GM18870 (cell line): Measurements from ENCODE around the gene AAK1.

ENCODE experiments used
- ATAC-seq: cut with Tn5 transposase; IDR thresholded peaks from one replicate; pipeline ENCODE4 v1.9.1; 2021; ENCODE audit warnings: moderate library complexity; ENCODE audit not compliant: unreplicated experiment

AAK1 gene

DNA sequence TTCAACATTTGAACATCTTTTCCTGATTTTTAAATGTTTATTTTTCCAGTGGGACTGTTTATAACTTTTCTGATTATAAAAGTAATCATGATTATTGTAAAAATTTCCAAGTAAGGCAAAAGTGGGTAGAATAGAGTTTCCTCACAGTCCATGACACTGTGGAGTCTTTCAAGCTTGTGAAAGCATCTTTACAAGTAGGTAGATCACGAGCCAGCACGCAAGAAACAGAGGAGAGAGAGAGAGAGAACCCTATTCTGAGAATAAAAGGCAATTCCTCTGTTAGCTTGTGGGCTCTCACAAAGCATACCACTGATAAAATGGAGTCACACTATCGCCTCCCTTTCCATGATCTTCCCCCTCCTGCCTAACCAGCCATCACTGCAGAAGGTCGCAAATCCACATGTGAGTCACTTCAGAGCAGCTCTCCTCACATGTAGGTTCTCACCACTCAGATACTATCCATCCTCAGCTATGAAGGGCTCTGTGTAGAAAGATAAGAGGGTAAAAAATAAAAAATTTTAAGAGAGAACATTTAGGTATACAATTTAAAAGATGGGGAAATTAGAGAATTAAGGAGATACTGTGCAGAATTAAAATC, 40.3 kb downstream of the AAK1 start:
- ATAC-seq, result no peak

DNA sequence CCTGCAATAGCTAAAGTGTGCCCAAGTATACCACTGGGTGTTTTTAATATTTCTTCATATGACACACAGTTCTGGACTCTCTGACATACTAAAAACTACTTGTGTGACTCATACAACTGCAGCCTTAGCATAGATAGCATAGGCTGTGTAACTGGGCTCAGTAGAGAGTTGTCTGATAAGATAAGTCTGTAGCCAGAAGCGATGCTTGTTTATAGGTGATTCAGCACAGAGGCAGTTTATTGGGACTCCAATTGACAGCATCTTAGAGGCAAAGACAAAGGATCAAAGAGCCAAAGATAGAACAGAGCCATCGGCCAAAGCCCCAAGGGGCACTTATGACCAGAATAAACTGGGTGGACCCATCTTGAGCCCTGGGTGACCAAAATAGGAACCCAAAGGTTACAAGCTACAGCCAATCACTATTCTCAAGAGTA, 42.3 kb downstream of the AAK1 start:
- no peak for ATAC-seq

DNA sequence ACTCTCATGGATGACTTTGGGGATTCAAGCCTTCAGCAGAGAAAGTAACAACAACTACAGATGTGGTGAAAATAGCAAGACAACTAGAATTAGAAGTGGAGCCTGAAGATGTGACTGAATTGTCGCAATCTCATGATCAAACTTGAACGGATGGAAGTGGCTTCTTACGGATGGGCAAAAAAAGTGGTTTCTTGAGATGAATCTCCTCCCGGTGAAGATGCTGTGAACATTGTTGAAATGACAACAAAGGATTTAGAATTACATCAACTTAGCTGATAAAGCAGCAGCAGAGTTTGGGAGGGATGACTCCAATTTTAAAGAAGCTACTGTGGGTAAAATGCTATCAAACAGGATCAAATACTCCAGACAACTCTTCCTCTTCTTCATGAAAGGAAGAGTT, 43.1 kb downstream of the AAK1 start:
- ATAC-seq, result no peak

DNA sequence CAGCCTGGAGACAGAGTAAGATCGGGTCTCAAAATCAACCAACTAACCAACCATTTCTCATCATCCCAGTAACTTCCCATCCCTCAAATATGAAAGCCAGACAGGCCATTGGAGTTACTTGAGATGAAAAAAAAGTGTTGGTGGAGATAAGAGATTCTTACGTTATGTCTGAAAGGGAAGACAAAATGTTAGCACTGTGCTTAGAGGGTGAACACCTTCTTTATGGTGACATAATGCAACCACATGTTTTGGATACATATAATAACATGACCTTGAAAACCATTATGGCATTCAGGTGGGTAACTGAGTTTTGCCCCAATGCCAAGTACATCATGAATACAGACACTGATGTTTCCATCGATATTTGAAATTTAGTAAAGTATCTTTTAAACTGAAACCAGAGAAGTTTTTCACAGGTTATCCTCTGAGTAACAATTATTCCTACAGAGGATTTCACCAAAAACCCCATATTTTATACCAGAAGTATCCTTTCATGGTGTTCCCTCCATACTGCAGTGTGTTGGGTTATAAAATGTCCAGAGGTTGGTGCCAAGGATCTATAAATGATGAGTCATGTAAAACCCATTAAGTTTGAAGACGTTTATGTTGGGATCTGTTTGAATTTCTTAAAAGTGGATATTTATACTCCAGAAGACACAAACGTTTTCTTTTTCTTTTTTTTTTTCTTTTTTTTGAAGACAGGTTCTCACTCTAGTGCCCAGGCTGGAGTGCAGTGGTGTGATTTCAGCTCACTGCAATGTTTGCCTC, 45.5 kb downstream of the AAK1 start:
- ATAC-seq, result no peak

DNA sequence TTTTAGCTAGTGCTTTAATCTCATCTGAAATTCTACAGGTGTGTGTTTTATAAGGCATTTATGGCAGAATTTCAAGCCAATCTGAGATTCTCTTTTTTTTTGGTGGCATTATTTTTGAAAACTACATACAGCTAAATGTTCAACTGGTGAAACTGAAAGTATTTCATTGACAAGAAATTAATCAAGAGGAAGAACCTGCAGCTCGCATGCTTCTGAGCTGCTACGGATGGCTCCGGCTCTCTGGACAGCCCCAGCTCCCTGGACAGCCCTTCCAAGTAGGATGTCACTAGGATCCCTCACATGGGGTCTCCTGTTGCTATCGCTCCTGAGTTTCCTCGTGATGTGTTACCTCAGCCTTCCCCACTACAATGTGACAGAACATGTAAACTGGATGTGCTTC, 46.4 kb downstream of the AAK1 start:
- no peak for ATAC-seq

DNA sequence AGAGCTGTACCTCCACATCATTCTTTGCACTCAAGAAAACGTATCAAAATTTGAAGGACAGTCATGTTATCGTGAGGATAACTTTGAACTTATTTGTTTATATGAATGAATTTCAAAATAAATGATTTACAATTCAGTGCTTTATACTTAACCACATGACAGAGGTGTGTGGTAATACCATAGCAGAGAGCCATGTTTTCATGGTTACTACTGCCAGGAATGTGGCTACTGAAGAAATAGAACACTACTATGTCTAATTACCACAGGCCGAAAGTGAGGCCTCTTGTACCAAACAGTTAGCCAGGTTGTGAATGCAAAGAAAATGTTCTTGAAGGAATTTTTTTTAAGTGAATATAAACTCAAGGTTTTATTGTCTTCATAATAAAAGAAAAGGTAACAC, 49.2 kb downstream of the AAK1 start:
- no peak for ATAC-seq

DNA sequence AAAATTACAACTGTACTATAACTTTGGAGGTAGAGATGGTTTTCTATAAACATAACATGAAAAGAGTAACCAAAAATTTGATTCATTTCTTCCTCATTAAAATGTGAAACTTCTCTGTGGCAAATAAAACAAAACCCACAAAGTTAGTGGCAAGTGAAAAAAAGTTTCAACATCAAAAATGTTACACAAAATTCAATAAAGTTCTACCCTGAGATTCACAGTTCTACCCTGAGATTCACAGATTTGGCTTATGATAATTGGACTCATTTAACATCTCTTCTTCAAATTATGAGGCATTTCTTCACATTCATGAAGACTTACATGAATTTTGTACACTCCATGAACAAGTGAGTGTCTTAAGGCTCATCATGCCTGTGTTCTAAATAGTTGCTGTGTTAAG, 51.0 kb downstream of the AAK1 start:
- no peak for ATAC-seq

DNA sequence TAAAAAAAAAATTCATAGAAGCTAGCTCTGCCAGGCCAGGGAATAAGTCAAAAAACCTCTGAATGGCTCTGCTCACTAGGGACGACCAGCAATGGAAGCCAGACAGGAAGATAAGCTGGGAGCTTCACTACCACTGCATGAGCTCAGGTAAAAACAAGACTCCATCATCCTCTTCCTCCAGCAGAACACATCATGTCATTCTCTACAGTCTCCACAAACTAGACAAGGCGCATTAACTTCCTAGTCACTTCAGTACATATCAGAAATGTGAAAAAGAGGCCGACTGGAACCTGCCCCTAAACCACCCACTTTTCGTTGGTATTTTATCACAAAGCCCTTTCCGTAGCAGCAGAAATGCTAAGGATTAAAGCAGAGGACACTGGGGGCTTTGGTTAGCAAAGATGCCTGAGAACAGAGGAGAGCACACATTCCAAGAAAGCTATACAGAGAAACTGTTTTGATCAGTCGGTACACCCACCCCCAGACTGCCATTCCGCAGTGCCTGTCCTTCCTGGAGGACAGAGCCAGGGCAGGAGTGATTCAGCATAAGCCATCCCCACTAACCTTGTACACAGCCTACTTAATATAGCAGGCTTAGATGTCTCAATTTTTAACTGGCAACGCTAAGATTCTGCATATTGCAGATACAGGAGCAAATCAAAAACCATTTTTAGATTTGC, 53.4 kb downstream of the AAK1 start:
- ATAC-seq, result no peak

DNA sequence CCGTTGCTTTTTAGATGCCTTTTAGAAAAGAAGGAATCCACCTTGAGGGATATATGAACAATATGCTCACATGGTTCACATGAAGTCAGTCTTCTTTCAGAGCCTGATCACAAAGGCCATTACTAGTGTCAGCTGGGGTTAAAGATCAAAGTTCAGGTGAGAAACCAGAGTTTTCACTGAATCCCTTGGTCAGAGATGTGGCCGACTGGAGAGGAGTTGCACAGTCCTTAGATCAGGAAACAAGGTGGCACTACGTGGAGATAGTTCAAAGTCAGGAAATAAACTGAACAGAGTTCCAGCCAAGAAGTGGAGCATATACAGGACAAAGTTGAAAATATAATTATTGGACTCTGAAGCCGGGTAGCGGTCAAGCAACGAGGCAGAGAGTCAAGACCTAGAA, 54.6 kb downstream of the AAK1 start:
- no peak for ATAC-seq

DNA sequence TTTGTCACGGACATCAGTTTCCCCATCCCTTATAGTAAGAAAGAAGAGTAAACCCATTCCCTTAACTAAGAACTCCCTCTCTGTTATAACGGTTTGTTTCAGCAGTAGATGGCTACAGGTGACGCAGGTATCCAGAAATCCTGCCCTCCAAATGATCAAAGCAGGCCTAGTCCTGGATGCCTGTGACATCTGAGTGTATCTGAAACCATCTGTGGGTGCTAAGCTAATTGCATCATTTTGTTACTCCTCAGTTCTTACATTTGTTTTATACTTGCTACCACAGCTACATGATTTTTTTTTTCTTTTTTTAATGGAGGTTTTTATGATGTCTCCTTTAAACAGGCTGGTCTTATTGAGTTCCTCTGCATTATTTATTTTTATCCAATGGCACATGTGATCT, 55.1 kb downstream of the AAK1 start:
- no peak for ATAC-seq

DNA sequence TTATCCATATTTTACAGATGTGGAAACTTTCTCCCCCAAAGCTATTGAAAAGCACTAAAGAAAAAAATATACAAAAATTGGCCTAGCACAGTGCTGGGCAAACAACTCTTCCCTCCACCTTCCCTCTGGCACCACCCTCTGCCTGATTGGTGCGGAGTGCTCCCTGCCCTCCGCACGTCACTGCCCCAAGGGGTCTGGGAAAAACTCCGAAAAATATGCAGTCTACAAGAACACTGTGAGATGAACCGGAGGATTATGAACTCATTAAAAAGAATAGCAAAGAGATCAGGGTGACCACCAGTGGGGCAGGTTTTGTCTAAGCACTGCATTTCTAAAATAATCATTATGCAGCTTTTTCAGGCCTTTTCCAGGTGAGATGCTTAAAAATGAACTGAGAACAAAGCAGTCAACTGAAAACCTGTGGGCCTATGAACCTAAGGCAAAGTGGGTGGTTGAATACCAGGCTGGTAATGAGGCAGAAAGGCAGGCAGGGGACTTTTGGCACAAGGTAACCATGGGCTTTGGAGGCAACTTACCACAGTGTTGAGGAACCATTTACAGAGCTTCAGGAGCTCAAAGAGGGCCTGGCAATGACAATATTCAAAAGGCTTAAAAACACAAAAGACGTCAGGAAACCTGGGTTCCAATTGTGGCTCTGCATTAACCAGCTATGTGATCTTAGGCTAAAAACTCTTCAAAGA, 57.5 kb downstream of the AAK1 start:
- no peak for ATAC-seq

DNA sequence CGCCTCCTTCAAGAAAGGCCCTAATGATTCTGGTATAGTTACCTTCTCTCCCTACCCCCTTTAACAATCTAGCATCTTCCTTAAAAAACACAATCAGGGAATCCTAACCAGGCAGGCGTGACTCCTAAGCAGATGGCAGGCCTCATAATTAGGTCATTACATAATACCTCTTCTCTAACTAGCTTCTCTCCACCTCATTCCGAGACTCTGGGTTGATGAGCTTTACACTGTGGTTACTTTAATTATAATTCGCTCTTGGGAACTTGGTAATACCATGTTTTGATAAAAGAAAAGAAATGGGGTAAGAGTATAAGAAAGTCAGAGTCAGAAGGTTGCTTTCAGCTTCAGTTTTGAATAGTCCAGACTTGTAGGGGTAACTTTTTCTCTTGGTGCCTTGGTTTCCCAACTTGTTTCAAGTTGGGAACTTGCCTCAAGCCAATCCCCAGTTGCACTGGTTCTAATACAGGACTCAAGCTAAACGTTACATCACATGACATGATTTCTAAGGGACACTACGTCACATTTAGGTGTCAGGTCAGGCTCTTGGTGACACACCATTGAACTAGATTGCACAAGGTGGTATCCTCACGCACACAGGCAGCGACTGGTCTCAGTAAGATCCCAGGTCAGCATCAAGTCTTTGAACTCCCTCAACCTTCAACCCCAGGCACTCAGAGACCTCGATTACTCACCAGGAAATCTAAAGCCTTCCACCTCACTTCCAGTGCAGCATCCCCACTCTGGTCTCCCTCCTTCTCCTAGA, 59.2 kb downstream of the AAK1 start:
- no peak for ATAC-seq

DNA sequence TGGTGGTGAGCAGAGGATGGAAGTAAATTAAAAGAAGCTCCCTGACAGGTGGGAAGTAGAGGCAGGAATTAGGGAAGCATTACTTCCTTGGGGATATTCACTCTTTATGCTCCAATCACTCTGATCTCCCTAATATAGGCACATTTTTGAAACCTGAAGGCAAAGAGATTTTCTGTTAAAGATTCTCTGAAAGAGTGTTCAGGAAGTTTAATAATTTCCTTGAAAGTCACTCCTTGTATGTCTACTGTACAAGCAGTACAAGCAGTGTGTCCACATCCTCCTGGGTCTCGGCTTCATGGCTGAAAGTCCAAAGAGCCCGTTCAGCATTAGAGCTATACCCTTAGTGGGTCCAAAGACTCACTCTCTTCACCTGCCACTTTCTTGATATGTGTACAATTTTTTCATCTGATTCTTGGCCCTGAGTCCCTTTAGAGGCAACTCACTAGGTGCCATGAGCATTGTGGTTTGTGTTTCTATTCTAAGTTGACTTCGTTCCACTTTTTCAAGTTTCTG, 60.2 kb downstream of the AAK1 start:
- no peak for ATAC-seq

DNA sequence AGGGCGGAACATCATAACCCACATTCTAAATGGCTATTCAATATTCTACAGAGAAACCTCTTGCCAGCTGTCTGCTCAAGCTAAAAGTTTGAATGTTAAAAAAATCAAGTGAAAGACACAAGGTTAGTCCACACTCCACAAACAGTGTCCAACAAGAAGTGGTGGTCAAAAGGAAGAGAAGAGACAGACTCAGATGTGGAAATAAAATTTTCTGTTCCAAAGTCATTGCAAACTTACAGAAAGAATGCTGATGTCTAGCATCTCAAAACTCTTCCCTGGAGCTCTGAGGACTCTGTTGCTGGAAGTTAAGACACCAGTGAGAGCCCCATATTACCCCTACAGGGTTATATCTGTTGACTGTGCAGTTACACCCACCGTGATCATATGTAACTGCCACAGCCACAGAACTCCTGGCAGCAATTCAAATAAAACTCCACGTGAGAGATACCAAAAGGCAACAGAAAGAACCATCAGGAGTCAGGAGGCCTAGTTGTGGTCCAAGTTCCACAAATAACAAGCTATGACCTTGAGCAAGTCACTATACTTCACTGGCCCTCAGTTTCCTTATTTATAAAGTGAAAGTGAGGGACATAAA, 60.9 kb downstream of the AAK1 start:
- no peak for ATAC-seq

DNA sequence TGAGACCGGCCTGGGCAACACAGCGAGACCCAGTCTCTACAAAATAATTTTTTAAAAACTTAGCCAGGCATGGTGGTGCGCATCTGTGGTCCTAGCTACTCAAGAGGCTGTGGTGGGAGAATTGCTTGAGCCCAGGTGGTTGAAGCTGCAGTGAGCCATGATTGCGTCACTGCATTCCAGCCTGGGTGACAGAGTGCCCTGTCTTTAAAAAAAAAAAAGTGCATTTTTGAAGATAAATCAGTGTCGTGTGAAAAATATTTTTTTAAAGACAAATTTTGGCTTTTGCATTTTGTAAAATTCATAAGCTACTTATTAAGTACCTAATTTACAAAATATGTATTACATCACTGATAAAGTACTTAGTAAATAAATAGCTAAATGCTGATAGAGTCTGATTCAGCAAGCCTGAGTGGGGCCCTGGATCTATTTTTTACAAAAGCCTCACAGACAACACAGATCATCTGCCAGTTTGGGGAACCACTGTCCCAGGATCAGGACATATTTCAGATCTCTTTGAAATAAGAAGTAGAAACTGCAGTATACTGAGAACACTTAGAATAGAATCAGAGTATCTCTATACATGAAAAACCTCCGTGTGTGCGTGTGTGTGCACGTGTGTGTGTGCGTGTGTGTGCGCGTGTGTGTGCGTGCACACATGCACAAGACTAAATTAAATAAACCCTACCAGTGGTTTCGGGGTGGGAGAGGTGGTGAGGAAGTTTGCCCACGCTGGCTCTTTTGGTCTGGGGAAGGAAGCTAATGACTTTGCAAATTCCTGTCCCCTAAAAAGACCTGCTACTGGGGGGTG, 61.6 kb downstream of the AAK1 start:
- no peak for ATAC-seq

DNA sequence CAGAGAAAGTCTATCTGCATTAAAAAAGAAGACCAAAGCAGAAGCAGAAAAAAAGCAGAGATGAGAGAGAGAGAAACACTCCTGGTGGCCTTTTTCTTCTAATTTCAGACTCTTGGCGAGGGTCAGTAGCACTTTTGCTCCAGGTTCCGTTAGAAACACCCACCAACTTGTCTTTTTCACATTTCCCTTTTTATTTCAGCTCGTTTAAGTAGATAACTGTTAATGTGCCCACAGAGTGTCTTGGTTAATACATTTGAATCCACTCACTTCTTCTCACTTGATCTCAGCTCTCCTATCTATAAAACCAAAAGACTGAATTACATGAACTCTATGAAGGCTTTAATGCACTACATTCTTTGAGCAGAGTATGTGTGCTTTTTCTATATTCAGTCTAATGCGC, 63.1 kb downstream of the AAK1 start:
- ATAC-seq, result no peak

DNA sequence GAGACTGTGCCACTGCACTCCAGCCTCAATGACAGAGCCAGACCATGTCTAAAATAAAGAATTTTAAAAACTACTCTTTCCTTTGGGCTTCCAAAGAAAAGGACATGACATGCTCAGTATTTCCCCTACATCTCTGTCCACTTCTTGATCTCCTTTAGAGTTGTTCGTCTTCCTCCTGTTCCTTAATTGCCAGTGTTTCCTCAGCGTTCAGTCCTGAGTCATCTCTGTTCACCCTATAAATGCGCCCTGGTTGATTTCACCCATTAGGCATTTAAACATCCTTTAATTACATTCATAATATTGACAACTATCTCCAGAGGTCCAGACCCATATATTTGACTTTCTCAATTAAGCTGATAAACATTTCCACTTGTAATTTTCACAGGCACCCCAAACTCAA, 64.0 kb downstream of the AAK1 start:
- no peak for ATAC-seq

DNA sequence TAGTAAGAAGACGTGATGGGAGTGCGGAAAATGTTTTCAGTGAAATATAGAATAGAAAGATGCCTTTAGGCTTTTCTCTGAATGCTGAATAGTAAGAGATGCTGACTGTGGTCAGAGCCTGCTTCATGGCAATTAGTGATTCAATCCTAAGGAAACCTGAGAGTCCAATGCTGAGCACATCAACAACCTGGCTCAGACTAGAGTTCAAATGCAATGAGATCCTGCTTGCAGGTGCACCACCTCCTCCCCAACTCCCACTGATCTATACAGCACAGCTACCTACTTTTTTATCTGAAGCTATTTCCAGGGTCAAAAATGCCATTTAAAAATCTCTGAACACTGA, 65.4 kb downstream of the AAK1 start:
- no peak for ATAC-seq

DNA sequence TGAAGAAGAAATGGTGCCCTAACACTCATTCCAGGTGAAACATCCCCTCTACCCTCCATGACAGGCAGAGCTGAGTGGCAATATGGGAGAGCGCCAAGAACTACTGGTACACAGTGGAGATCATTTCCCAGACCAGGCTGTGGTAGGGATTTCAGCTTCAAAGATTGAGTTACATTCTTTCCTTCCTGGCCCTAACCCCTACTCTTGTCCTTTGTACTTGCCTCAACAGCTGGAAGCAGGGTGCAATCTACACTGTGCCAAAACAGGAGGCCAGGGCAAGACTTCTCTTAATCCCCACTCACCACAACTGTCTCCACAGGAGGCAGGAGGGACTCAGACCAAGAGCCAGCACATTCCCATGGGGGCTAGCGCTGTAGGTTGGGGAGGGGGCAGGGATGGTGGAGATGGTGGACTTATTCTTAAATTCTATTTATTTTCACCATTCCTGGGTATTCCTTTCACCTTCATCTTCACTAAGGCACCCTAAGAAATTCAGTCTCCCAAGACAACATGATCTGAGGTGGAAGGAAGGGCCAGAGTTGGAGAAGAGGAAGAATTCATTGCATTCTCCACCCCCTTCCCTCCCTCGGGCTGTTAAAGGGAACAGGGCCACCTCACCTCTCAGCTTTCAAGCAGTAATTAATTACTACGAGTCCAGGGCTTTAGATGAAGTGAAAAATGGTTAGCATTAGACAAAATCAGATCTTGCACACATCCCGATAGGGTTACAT, 65.9 kb downstream of the AAK1 start:
- no peak for ATAC-seq
